Endodermal cell (in vitro differentiated cells): ENCODE results near the gene ANKRD35. TPM values are rescaled to one million over a fixed set of nuclear protein-coding genes. Genes with fewer than 3 reads are reported as not detected.

Experiments
- DNase-seq: peaks from one replicate; pipeline ENCODE4 v3.0.0-alpha.2; 2017
- H3K27ac ChIP-seq: 2 replicates; pipeline ENCODE4 v1.5.1; 2013; ENCODE audit warnings: mild to moderate bottlenecking, low read depth, low read length, moderate library complexity
- H3K27me3 ChIP-seq: 2 replicates; pipeline ENCODE4 v1.6.1; 2013; ENCODE audit warnings: mild to moderate bottlenecking, low read length, moderate library complexity; ENCODE audit not compliant: insufficient read depth, control insufficient read depth, poor library complexity, severe bottlenecking
- H3K36me3 ChIP-seq: 2 replicates; pipeline ENCODE4 v1.7.0; 2013; ENCODE audit warnings: mild to moderate bottlenecking, low read length, moderate library complexity; ENCODE audit not compliant: control insufficient read depth, insufficient read depth
- H3K4me1 ChIP-seq: one replicate; pipeline ENCODE4 v1.7.0; 2013; ENCODE audit warnings: low read length; ENCODE audit not compliant: control insufficient read depth, insufficient read depth
- H3K4me3 ChIP-seq: 2 replicates; pipeline ENCODE4 v1.5.1; 2013; ENCODE audit warnings: mild to moderate bottlenecking, low read length, moderate library complexity
- H3K9ac ChIP-seq: 2 replicates; pipeline ENCODE4 v1.6.1; 2013; ENCODE audit warnings: mild to moderate bottlenecking, low read length, moderate library complexity; ENCODE audit not compliant: poor library complexity, severe bottlenecking; ENCODE audit errors: extremely low read depth
- H3K9me3 ChIP-seq: 2 replicates; pipeline ENCODE4 v1.6.1; 2013; ENCODE audit warnings: mild to moderate bottlenecking, low read length, moderate library complexity; ENCODE audit not compliant: control insufficient read depth
- H3K27ac Mint-ChIP-seq: 2 replicates; pipeline ENCODE4 v1.8.0; 2020; ENCODE audit warnings: mixed read lengths
- H3K27me3 Mint-ChIP-seq: 2 replicates; pipeline ENCODE4 v1.8.0; 2021; ENCODE audit warnings: mild to moderate bottlenecking, mixed read lengths; ENCODE audit not compliant: insufficient read depth
- H3K36me3 Mint-ChIP-seq: 2 replicates; pipeline ENCODE4 v1.8.0; 2020; ENCODE audit warnings: low read depth, mixed read lengths
- H3K4me1 Mint-ChIP-seq: 2 replicates; pipeline ENCODE4 v1.8.0; 2020; ENCODE audit warnings: mixed read lengths
- H3K4me3 Mint-ChIP-seq: 2 replicates; pipeline ENCODE4 v1.8.0; 2020; ENCODE audit warnings: mild to moderate bottlenecking, moderate library complexity, mixed read lengths
- H3K9me3 Mint-ChIP-seq: 2 replicates; pipeline ENCODE4 v1.8.0; 2020; ENCODE audit warnings: mild to moderate bottlenecking, mixed read lengths
- CTCF ChIP-seq: fragments of 200-600 bp; sonication (generic); conservative IDR thresholded peaks from 2 replicates; pipeline ENCODE4 v1.5.0; 2021; ENCODE audit warnings: antibody characterized with exemption, mild to moderate bottlenecking
- WGBS, 2 experiments: methylation state at CpG; one replicate each; pipeline versions ENCODE4 v1.1.5 to v1.1.7; 2013; ENCODE audit warnings: missing lambda C conversion rate in 2 of 2, mixed read lengths in 1 of 2; ENCODE audit not compliant: insufficient coverage in 1 of 2, insufficient read length in 1 of 2; 5-methylcytosine and 5-hydroxymethylcytosine counted together
- total RNA-seq, 2 donors: library from RNA; stranded (reverse); fragmentation: NEBNext Ultra II Directional in 1 of 2; extraction: Animal tissue kit (Norgen Biotek cat#: 25700) in 1 of 2; gene quantifications; 2 replicates in 1 of 2; 3 replicates in 1 of 2; pipeline ENCODE4 v1.2.1, GENCODE V29; 2021

Gene ANKRD35
- total RNA-seq, 2 donors from 2014 or later, result 0.88 to 1.4 TPM

DNA sequence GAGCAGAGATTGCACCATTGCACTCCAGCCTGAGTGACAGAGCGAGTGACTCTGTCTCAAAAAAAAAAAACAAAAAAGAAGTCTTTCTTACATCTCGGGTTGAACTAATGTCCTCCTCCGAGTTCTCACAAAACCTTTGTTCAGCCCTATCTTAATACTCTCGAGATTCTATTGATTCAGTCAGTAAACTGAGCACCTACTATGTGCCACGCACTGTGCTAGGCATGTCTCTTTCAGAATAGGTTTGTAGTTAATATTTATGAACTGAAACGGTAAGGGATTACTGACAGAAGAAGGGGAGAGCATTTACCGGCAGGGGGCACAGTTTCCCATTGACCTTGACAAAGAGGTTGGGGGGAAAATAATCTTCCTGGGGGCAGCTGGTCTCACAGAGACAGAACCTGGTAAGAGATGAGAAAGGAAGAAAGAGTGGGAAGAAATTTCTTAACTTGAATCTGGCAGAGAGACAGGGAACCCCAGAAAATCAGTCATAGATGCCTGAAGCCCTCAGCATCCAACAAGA, 30.2 kb downstream of the ANKRD35 start:
- Mint-ChIP-seq H3K9me3 (no peaks in the 10 kb centered on the region), H3K4me3 (no peak overlapping the region), H3K36me3 (peaks cover 52% of the 10 kb centered on the region), H3K27ac (no peak overlapping the region), H3K4me1 (peaks cover 6% of the 10 kb centered on the region), H3K27me3 (no peaks in the 10 kb centered on the region)
- TF ChIP-seq CTCF, result peak; percentile 28
- H3K36me3 ChIP-seq, result peaks cover 60% of the 10 kb centered on the region
- peaks cover 5% of the 10 kb centered on the region for H3K4me1 ChIP-seq
- H3K27ac ChIP-seq, result no peak overlapping the region
- WGBS, 2 experiments, result 93 to 95% methylated on average over 7 of the region's 7 CpGs
- H3K9me3 ChIP-seq, result no peaks in the 10 kb centered on the region
- no peak for DNase-seq
- H3K27me3 ChIP-seq, result no peaks in the 10 kb centered on the region
- no peak overlapping the region for H3K9ac ChIP-seq
- H3K4me3 ChIP-seq, result no peak overlapping the region

GRCh38 chr1:145849356-145850160, 36.1 kb downstream of the ANKRD35 start:
- Histone ChIP-seq H3K4me1 (peaks cover 4% of the 10 kb centered on the region), H3K36me3 (peaks cover 61% of the 10 kb centered on the region), H3K9ac (no peak overlapping the region), H3K27me3 (no peaks in the 10 kb centered on the region), H3K27ac (no peak overlapping the region), H3K4me3 (no peak overlapping the region), H3K9me3 (no peaks in the 10 kb centered on the region)
- Mint-ChIP-seq H3K36me3 (peaks cover 52% of the 10 kb centered on the region), H3K4me3 (no peak overlapping the region), H3K9me3 (no peaks in the 10 kb centered on the region), H3K4me1 (no peaks in the 10 kb centered on the region), H3K27me3 (no peaks in the 10 kb centered on the region), H3K27ac (peak overlapping the region; percentile 20)
- peak; percentile 55 for DNase-seq
- TF ChIP-seq CTCF, result peak; percentile 74
- 80 to 92% methylated on average over 3 to 15 of the region's 15 CpGs for WGBS, 2 experiments

DNA sequence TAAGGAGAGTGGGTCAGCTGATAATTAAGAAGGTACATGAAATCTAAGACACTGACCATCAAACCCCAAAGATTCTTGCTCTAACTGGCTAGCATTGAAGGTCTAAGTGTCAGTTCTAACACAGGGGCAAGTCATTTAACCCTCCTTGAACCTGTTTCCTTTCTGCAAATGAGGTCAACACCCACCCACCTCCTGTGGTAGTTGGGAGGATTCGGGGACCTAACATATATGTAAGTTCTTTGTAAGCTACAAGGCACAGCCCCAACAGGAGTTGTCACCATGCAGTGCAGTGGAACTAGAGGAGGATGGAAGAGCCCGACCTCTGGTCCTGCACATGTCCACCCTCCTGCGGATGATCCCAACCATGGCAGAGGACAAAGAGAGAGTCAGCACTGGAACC, 37.8 kb downstream of the ANKRD35 start:
- DNase-seq, result no peak
- 92 to 93% methylated on average over 2 to 3 of the region's 3 CpGs for WGBS, 2 experiments
- Mint-ChIP-seq H3K27me3 (no peaks in the 10 kb centered on the region), H3K4me3 (no peak overlapping the region), H3K9me3 (no peaks in the 10 kb centered on the region), H3K4me1 (no peaks in the 10 kb centered on the region), H3K36me3 (peaks cover 38% of the 10 kb centered on the region), H3K27ac (no peak overlapping the region)
- H3K9me3 ChIP-seq, result no peaks in the 10 kb centered on the region
- H3K4me1 ChIP-seq, result peaks cover 4% of the 10 kb centered on the region
- peaks cover 54% of the 10 kb centered on the region for H3K36me3 ChIP-seq
- H3K27ac ChIP-seq, result no peak overlapping the region
- no peak for TF ChIP-seq CTCF
- H3K27me3 ChIP-seq, result no peaks in the 10 kb centered on the region
- H3K4me3 ChIP-seq, result no peak overlapping the region
- H3K9ac ChIP-seq, result no peak overlapping the region
